ENCODE data around the gene SYT3. TPM values are rescaled to one million over a fixed set of nuclear protein-coding genes. Genes with fewer than 3 reads are reported as not detected.

SYT3 gene
- total and polyA plus RNA-seq, 2 of the 8 experiments (the other 6 are each of a cell fraction or from before 2014, with no cell fraction given), result 6.7 to 17.3 TPM

DNA sequence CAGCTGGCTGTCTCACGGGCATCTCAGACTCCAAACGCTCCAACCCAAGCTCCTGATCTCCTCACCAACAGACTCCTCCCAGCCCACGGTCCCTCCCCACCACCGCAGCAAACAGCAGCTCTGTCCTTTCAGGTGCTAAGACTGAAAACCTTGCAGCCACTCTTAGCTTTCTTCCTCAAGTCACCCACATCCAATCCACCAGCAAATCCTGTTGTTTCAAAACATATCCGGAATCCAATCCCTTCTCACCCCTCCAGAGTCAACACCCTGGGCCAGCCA, 30.4 kb upstream of the SYT3 start:
- Histone ChIP-seq H2AFZ (ENCODE audit: low read length) (no peak overlapping the region), H3K4me3 (ENCODE audit: extremely low read depth in 1 of 4, insufficient read depth in 2 of 4, low read depth in 3 of 4, low read length in 4 of 4) (no peak overlapping the region), H3K36me3 (ENCODE audit: control insufficient read depth in 2 of 4, insufficient read depth in 4 of 4, low read length in 3 of 4) (no peaks in the 10 kb centered on the region; a peak in 1 of 8 replicates), H3K14ac (ENCODE audit: insufficient read length) (no peak overlapping the region), H3K23me2 (ENCODE audit: low read depth, low read length) (peaks cover 1% of the 10 kb centered on the region; the same call in 1 of the 2 replicates), H2BK120ac (replicated peaks; ENCODE audit: low read depth, low read length) (no peak overlapping the region), H3K79me2 (ENCODE audit: control insufficient read depth in 1 of 2, insufficient read depth in 2 of 2, low read length in 2 of 2) (no peaks in the 10 kb centered on the region), H4K91ac (replicated peaks; ENCODE audit: insufficient read length, low read length) (no peak overlapping the region), H3K4ac (replicated peaks; ENCODE audit: insufficient read length, low read depth, low read length) (no peak overlapping the region), H2BK20ac (ENCODE audit: low read length) (no peak overlapping the region), H2BK5ac (ENCODE audit: low read depth, low read length) (no peak overlapping the region), H3K56ac (replicated peaks; ENCODE audit: insufficient read length, low read depth, low read length) (no peak overlapping the region), H4K20me1 (replicated peaks in 1 of 2; ENCODE audit: control insufficient read depth in 1 of 2, insufficient read depth in 2 of 2, low read length in 2 of 2) (peaks cover 0 to 4% of the 10 kb centered on the region in 2 experiments), H4K8ac (ENCODE audit: extremely low read depth, insufficient read depth, low read length) (no peak overlapping the region), H4K5ac (ENCODE audit: insufficient read length, low read depth, low read length) (no peak overlapping the region), H3K4me1 (replicated peaks in 1 of 4; ENCODE audit: control insufficient read depth in 3 of 4, insufficient read depth in 4 of 4, low read length in 3 of 4) (peaks cover 0 to 8% (median 4%) of the 10 kb centered on the region in 4 experiments; a peak in 5 of 7 replicates), H2BK12ac (ENCODE audit: low read depth, low read length) (no peak overlapping the region), H3K9ac (replicated peaks in 1 of 4; ENCODE audit: extremely low read depth in 1 of 4, low read depth in 3 of 4, low read length in 3 of 4) (no peak overlapping the region; a peak in 2 of 7 replicates), H3K9me3 (ENCODE audit: insufficient read depth in 2 of 2, low read depth in 1 of 2, low read length in 1 of 2) (no peaks in the 10 kb centered on the region), H3K18ac (ENCODE audit: extremely low read depth, low read length) (no peak overlapping the region), H2BK15ac (ENCODE audit: low read length) (no peak overlapping the region), H3K79me1 (ENCODE audit: low read depth, low read length) (no peaks in the 10 kb centered on the region), H2AK5ac (ENCODE audit: low read depth, low read length) (0 out of 2 replicates have a peak overlapping the region, but pooled peaks have one; percentile 15), H3K4me2 (ENCODE audit: insufficient read depth in 1 of 2, low read depth in 2 of 2, low read length in 2 of 2) (no peak overlapping the region), H3K27me3 (replicated peaks in 1 of 4; ENCODE audit: control insufficient read depth in 3 of 4, extremely low read depth in 1 of 4, insufficient read depth in 3 of 4, low read length in 3 of 4) (peaks cover 27 to 46% (median 42%) of the 10 kb centered on the region in 4 experiments), H3K27ac (ENCODE audit: low read depth, low read length) (no peak overlapping the region), H3K23ac (ENCODE audit: insufficient read length) (no peak overlapping the region)
- DNase-seq (ENCODE audit: low read depth in 1 of 2, low spot score in 2 of 2) (no peak), FAIRE-seq (no peak)
- CTCF ChIA-PET (ENCODE audit: partially characterized antibody), result interaction anchor here (0.5 to 3.9 kb wide), 42 partner anchors 10 to 572 kb away, joined by 3 to 28 read pairs (median 5); partner anchors contain the start of genes C19orf81 and CLEC11A
- POLR2A ChIA-PET (ENCODE audit: partially characterized antibody), result interaction anchor here (0.9 to 1.8 kb wide), 3 partner anchors 10 to 59 kb away, joined by 3 to 14 read pairs (median 3); no protein-coding TSS in a partner anchor
- WGBS, 2 experiments (ENCODE audit: extremely low coverage in 1 of 2, insufficient coverage in 1 of 2, insufficient read length in 1 of 2, insufficient replicate concordance in 2 of 2, low coverage in 1 of 2, low lambda C conversion rate in 2 of 2, missing lambda C conversion rate in 1 of 2), result 53% methylated on average over 5 of the region's 5 CpGs; no CpG with 5 or more reads in 1 of the 2 experiments
- TF ChIP-seq MAFK (IDR thresholded peaks at IDR 0.05; ENCODE audit: low read depth, low read length), result no peak
- no peak for TF ChIP-seq BACH1 (IDR thresholded peaks at IDR 0.05; ENCODE audit: low read length)
- TF ChIP-seq, protein P1, sequence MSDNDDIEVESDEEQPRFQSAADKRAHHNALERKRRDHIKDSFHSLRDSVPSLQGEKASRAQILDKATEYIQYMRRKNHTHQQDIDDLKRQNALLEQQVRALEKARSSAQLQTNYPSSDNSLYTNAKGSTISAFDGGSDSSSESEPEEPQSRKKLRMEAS (IDR thresholded peaks at IDR 0.05), result no peak
- no peak for TF ChIP-seq SAP30 (IDR thresholded peaks at IDR 0.05; ENCODE audit: insufficient read depth, insufficient replicate concordance, low read length)
- no peak for TF ChIP-seq TEAD4 (IDR thresholded peaks at IDR 0.05; ENCODE audit: low read depth, low read length)
- TF ChIP-seq FOSL1 (IDR thresholded peaks at IDR 0.05; ENCODE audit: insufficient read depth, low read depth, low read length), result no peak
- TF ChIP-seq PHF8 (conservative IDR thresholded peaks at IDR 0.05; ENCODE audit: low read depth, low read length), result no peak

Data from H1 (cell line).